HG02571 (cell line): ENCODE results near the gene PLCH2.

Experiments used
- ATAC-seq: cut with Tn5 transposase; IDR thresholded peaks from one replicate; pipeline ENCODE4 v1.9.1; 2021; ENCODE audit warnings: mild to moderate bottlenecking, moderate library complexity; ENCODE audit not compliant: unreplicated experiment

Gene PLCH2

GRCh38 chr1:2498648-2499047 lies 22.6 kb downstream of the PLCH2 start:
- ATAC-seq, result no peak

- ATAC-seq, result no peak
These were observed 23.2 kb downstream of the PLCH2 start for GRCh38 chr1:2499260-2499659.

GRCh38 chr1:2499986-2500596 lies 24.0 kb downstream of the PLCH2 start:
- no peak for ATAC-seq

- ATAC-seq, result no peak
These were observed 25.1 kb downstream of the PLCH2 start for GRCh38 chr1:2501041-2501819.

- no peak for ATAC-seq
These were observed 25.7 kb downstream of the PLCH2 start for GRCh38 chr1:2501820-2502119.

GRCh38 chr1:2502210-2502609 lies 26.1 kb downstream of the PLCH2 start:
- no peak for ATAC-seq

- no peak for ATAC-seq
These were observed 26.8 kb downstream of the PLCH2 start for GRCh38 chr1:2502661-2503553.

GRCh38 chr1:2503554-2504224 lies 27.6 kb downstream of the PLCH2 start:
- ATAC-seq, result no peak

GRCh38 chr1:2504225-2504948 lies 28.3 kb downstream of the PLCH2 start:
- ATAC-seq, result no peak

GRCh38 chr1:2504949-2505272 lies 28.8 kb downstream of the PLCH2 start:
- no peak for ATAC-seq

- no peak for ATAC-seq
These were observed 29.4 kb downstream of the PLCH2 start for GRCh38 chr1:2505461-2505994.

- ATAC-seq, result no peak
These were observed 30.1 kb downstream of the PLCH2 start for GRCh38 chr1:2506007-2506860.

GRCh38 chr1:2506901-2507565 lies 30.9 kb downstream of the PLCH2 start:
- ATAC-seq, result no peak

GRCh38 chr1:2507744-2508155 lies 31.7 kb downstream of the PLCH2 start:
- no peak for ATAC-seq

GRCh38 chr1:2508180-2508579 lies 32.1 kb downstream of the PLCH2 start:
- no peak for ATAC-seq

- no peak for ATAC-seq
These were observed 32.7 kb downstream of the PLCH2 start for GRCh38 chr1:2508751-2509150.

GRCh38 chr1:2509589-2509988 lies 33.5 kb downstream of the PLCH2 start:
- no peak for ATAC-seq

- ATAC-seq, result no peak
These were observed 34.5 kb downstream of the PLCH2 start for GRCh38 chr1:2510366-2511155.
